ENCODE data around the gene PDZRN3.

PDZRN3 gene

GRCh38 chr3:73497646-73498406, 126.9 kb downstream of the PDZRN3 start:
- no peak for DNase-seq (ENCODE audit: low read depth in 4 of 4, low spot score in 1 of 4)

GRCh38 chr3:73493543-73494308, 131.0 kb downstream of the PDZRN3 start:
- no peak for DNase-seq (ENCODE audit: low read depth in 4 of 4, low spot score in 1 of 4)

DNA sequence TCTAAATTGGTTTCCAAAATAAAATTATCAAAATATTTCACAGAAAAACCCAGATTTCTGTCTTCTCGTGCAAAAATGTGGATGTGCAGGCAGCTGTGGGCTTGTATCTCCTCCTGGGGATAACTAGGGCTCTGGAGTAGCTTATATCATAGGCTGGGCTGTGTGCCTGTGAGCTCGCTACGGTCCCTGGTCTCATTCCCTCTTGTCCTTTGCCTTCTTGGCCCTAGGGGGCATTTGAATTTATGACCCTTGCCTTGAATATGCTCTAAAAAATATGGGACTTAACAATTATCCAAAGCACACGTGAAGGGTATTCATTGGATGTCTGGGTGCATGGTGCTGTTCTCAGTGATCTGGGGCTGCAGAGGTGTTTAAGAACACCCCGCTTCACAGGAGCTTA, 132.6 kb downstream of the PDZRN3 start:
- DNase-seq (ENCODE audit: low read depth in 4 of 4, low spot score in 1 of 4) = no peak

- no peak for DNase-seq (ENCODE audit: low read depth in 4 of 4, low spot score in 1 of 4)
Measured at GRCh38 chr3:73491287-73491662, 133.5 kb downstream of the PDZRN3 start.

- no peak for DNase-seq (ENCODE audit: low read depth in 4 of 4, low spot score in 1 of 4)
Measured at GRCh38 chr3:73490453-73491286, 134.1 kb downstream of the PDZRN3 start.

GRCh38 chr3:73485877-73486330, 138.8 kb downstream of the PDZRN3 start:
- DNase-seq (ENCODE audit: low read depth in 4 of 4, low spot score in 1 of 4) = no peak

DNA sequence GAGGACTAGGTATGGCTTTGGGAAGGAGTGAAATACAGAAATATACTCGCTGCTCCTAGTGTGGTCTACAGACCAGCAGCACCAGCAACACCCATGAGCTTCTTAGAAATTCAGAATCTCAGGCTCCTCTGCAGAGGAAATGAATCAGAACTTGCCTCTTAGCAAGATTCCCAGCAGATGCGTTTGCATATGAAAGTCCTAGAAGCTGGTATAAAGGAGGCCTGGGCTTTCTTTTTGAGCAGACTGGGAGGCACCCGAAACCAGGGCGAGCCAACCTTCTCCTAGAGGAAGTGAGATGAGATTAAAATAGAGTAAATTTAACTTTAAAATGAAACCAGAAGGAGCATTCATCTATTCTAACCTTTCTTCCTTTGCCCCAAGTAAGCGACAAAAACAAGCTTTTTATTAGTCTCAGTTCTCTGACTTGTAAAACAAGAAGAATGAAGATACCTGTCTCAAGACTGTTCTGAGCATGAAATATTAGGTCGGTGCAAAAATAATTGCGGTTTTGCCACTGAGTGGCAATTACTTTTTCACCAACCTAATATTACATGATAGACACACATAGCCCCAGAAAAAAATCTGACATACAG, 140.0 kb downstream of the PDZRN3 start:
- no peak for DNase-seq (ENCODE audit: low read depth in 4 of 4, low spot score in 1 of 4)

- DNase-seq (ENCODE audit: low read depth in 4 of 4, low spot score in 1 of 4) = no peak
Measured at GRCh38 chr3:73481888-73482287, 142.9 kb downstream of the PDZRN3 start.

DNA sequence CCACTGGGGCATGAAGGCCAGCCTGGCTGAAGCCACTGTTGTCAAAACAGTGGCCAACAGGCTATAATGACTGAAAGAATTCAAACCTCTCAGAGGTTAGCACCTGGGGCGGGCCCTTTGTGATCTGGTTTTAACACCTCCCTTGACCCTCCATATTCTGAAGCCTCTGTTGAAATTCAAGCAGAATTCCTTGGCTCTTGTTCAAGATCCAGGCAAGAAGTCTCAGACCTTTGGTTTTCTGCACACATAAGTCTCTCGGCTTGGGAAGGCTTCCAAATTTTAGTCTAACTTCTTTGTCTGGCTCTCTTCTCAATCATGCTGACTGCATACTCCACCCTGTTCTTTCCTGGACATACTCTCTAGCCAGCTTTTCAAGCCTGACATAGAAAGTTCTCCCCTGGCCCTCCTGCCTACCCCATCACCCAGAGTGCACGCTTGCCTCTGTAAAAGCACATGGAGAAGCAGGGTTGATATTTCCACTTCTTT, 144.5 kb downstream of the PDZRN3 start:
- DNase-seq (ENCODE audit: low read depth in 4 of 4, low spot score in 1 of 4) = no peak

GRCh38 chr3:73479325-73479724, 145.4 kb downstream of the PDZRN3 start:
- DNase-seq (ENCODE audit: low read depth in 4 of 4, low spot score in 1 of 4) = no peak

DNA sequence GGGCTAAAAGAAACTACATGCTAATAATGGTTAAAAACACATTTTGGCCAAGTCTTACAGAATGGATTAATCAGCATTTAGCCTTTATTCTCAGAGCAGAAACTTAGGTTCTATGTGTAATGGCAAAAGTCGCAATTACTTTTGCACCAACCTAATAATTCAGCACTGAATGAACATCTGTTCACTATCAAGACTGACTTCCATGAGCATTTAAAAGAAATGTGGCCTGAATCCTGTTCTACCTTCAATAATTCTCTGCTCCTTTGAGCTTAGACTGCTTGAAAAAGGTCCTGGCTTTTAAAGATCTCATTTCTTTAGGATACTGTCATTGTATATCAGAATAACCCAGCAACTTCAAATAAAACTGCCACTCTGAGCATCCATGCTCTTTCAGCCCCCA, 145.9 kb downstream of the PDZRN3 start:
- DNase-seq (ENCODE audit: low read depth in 4 of 4, low spot score in 1 of 4) = no peak

GRCh38 chr3:73475717-73476116, 149.0 kb downstream of the PDZRN3 start:
- DNase-seq (ENCODE audit: low read depth in 4 of 4, low spot score in 1 of 4) = no peak

- DNase-seq (ENCODE audit: low read depth in 4 of 4, low spot score in 1 of 4) = no peak
Measured at GRCh38 chr3:73475175-73475574, 149.6 kb downstream of the PDZRN3 start.

DNA sequence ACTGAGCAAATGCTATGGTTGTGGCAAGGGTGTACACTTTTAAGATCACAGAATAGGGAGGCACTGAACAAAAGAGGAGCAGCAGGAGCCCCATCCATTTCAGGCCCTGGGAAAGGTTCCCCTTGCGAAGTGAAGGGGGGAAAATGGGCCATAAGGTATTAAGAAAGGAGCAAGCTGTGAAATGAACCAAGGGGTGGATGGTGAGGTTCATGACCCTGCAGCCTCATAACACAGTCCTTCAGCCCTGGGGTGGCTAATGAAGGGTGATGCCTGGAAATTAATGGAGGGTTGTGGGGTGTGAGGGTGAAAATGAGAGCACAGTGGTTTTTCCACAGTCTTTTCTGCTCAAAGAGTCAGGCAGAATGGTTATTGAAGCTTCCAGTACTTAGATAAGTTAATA, 150.1 kb downstream of the PDZRN3 start:
- no peak for DNase-seq (ENCODE audit: low read depth in 4 of 4, low spot score in 1 of 4)

DNA sequence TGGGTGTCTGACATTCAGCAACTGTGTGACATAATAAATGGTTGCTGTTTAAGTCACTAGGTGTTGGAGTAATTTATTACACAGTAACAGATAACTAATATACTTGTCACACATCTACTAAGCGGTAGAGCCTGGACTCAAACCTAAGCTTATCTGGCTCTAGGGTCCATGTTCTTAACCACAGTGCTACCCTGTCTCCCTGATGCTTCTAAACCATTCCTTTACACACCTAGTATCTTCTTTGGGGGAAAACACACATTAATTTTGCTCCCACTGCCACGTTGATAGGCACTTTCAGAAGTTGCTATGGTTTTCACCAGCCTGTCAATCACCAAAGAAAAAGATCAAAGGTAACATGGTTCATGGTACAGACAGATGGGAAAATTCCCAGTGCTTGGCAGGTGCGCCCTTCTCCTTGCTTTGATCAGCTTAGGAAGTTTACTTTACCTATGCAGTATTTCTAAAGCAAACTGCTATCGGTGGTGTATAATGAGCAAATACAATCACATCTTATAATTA, 150.8 kb downstream of the PDZRN3 start:
- no peak for DNase-seq (ENCODE audit: low read depth in 4 of 4, low spot score in 1 of 4)

DNA sequence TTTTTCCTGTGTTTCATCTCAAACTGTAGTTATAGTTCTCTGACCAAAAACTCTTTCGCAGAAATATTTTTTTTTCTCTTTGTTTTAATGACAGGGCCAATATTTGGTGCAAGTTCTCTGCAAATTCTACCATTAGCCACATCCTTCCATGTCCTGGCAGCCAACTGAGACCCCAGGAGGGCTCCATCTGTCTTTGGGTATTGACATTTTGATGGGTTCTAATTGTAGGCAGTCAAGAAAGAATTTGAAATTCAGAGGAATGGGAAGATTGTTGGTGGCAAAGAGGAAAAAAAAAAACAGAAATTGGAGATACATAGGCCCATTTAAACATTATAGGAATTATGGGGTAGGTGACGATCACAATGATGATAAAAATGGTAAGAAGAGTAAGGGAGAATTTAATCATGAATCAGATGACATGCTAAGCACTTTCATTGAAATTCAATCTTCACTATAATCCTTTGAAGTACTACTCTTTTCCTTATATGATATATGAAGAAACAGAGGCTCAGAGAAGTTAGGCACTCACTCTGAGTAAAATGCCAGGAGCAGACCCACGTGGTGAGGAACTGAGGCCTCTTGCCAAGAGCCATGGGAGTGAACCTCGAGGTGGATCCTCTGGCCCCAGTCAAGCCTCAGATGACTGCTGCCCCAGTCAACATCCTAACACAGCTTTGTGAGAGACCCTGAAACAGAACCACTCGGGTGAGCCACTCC, 151.4 kb downstream of the PDZRN3 start:
- no peak for DNase-seq (ENCODE audit: low read depth in 4 of 4, low spot score in 1 of 4)

- no peak for DNase-seq (ENCODE audit: low read depth in 4 of 4, low spot score in 1 of 4)
Measured at GRCh38 chr3:73471986-73472787, 152.6 kb downstream of the PDZRN3 start.

GRCh38 chr3:73470860-73471259, 153.9 kb downstream of the PDZRN3 start:
- DNase-seq (ENCODE audit: low read depth in 4 of 4, low spot score in 1 of 4) = no peak

- DNase-seq (ENCODE audit: low read depth in 4 of 4, low spot score in 1 of 4) = no peak
Measured at GRCh38 chr3:73469331-73469730, 155.4 kb downstream of the PDZRN3 start.
